LoVo (cell line): Measurements from ENCODE around the gene PDZRN3.

Source experiments
- DNase-seq: peaks from one replicate; pipeline ENCODE4 v3.0.0-alpha.2; 2016; ENCODE audit warnings: low spot score

The PDZRN3 gene

DNA sequence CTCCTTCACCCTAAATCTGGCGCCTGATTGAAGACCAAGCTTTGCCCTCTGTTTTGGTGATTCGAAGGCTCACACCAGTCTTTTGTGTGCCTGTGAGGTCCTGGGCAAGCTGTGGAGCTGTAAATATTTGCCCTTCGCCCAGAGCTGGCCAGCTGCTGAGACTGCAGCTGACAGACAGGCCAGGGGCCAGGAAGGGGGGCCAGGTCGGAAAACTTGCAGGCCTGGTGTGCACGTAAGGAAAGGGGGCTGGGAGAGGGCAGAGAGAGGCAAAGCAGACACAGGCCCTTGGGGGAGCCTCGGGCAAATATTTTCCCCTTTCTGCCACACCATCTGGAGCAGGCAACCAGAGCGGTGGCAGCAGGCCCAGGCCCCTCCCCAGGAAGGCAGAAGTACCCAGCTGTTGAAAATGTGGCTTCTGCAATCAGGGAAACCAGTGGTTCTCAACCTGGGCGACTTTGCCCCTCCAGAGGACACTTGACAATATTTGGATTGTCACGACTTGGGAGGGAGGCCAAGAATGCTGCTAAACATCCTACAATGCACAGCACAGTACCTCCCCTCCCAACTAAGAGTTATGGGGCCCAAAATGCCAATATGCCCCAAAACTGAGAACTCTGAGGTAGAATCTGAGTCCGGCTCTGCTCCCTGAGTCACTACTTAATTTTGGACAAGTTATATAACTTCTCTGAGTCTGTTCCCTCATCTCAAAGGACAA is 2.5 kb downstream of the PDZRN3 start:
- no peak for DNase-seq

DNA sequence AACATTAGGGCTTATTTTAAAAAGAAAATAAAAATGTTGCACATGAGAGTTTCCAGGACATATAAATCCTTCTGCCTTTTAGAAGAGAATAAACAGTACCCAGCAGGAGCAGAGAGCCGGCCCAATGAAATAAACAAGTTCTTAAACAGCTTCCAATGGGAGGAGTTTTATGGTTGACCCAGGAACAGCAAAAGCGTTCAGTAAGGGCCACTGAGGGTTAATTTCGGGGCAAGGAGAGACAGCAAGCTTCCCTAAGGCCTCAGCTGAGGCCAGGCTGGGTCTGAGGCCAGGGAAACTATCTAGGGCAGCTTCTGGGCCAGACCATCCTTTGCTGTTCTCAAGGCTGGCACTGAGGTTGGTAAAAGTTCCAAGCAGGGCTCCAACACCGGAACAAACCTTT is 3.4 kb downstream of the PDZRN3 start:
- DNase-seq: no peak

DNA sequence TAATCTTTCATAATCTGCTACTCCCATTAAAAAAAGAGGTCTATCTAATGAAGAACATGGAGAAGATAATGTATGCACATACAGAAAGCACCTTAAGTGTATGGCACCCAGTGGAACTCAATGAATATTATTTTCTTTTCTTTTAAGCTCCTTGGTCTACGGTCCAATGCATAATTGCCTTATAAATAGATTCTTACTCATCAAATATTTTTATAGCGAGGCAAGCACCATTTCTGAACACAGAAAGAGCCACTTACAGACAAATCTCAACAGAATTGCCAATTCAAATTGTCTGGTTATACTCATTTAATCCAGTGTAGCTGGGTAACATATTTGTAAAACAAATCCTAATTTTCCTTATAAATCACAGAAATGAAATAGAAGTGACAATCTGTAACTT is 6.3 kb downstream of the PDZRN3 start:
- no peak for DNase-seq

DNA sequence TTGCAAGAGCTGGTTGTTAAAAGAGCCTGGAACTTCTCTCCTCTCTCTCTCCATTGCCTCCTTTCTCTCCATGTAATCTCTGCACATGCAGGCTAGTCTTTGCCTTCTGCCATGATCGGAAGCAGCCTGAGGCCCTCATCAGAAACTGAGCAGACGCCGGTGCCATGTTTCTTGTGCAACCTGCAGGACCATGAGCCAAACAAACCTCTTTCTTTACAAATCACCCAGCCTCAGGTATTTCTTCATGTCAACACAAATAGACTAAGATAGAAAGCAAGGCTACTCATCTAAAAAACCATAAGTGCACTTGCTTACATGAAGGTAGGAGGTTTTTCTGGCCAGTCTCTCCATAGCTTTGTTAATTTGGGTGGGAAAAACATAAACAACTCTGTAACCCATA is 8.7 kb downstream of the PDZRN3 start:
- no peak for DNase-seq

DNA sequence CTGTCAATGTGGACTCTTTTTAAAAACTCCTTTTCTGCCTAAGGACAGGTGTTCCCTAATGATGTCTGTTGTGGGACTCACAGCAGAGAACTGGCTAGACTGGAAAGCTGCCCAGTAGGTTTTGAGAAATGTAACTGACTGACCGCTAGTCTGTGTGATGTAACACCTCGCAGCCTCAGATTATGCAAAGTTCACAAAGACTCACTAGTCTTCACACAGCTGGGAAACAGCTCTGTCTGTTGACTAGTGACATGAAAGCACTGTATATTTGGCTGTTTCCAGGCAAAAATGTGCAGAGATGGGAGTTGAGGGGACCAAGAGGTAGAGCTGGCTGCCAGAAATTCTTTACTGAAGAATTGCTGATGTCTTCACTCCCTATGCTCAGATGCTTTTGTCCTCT is 10.3 kb downstream of the PDZRN3 start:
- no peak for DNase-seq

DNA sequence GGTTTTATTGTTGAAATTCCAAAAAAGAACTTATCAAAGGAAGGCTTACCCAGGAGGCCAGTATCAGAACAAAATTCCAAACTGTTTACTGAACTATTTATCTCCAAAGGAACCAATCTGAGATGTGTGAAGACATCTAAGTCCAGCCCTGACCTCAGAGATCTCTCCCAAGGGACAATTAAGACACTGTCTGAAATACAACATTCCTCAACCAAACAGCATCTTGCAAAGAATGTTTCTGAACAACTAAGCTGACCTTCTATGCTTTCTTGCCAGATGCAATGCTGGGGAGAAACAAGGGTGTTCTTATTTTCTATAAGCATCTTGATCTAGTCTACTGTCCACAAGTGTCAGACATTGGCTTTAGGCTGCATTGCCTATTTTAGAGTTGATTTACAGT is 13.6 kb downstream of the PDZRN3 start:
- DNase-seq: no peak

DNA sequence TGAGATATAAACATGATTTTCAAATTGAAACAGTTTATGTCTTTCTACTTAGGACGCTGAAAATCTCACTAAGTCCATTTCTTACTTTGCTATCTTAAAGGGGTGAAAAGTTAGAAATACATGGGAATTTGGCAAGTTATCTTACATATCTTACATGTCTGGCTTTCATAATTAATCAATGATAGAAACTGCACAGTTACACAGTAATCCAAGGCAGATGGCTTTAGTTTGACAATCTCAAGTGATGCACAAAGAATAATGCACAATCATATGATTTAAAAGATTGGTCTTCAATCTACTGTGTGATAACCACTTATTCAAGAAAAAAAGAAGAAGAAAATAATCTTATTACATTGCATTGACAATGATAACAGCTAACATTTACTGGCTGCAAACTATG is 14.2 kb downstream of the PDZRN3 start:
- DNase-seq: no peak

DNA sequence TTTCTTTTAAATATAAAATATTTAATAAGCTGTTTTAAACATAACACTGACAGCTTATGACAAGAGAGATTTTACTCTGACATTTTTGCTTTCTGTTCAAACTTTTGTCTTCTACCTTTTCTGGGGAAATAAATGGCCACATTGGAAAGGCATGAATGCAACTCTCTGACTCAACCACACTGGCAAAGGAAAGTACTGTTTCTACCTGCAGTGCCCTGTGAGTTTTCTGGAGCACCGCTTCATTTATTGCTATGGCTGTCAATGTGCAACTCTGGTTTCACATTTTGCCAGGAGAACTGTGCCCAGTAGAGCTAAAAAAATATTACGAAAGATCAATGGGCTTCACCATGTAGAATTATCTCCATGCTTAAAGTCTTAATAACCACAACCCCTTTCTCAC is 15.1 kb downstream of the PDZRN3 start:
- DNase-seq: no peak

DNA sequence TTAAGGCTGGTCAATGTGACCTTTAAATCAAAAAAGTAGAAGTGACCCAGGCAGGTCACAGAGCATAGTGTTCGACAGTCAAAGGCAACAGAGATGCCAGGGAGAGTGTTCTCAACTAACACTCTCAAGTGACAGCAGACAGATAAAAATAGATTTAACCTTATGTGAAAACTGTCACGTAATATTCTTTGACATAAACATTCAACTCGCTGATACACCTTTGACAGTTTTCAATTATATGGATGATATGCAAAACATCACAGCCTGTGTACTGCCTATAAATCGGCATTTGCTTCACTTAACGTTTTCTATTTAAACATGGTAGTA is 15.5 kb downstream of the PDZRN3 start:
- no peak for DNase-seq

DNA sequence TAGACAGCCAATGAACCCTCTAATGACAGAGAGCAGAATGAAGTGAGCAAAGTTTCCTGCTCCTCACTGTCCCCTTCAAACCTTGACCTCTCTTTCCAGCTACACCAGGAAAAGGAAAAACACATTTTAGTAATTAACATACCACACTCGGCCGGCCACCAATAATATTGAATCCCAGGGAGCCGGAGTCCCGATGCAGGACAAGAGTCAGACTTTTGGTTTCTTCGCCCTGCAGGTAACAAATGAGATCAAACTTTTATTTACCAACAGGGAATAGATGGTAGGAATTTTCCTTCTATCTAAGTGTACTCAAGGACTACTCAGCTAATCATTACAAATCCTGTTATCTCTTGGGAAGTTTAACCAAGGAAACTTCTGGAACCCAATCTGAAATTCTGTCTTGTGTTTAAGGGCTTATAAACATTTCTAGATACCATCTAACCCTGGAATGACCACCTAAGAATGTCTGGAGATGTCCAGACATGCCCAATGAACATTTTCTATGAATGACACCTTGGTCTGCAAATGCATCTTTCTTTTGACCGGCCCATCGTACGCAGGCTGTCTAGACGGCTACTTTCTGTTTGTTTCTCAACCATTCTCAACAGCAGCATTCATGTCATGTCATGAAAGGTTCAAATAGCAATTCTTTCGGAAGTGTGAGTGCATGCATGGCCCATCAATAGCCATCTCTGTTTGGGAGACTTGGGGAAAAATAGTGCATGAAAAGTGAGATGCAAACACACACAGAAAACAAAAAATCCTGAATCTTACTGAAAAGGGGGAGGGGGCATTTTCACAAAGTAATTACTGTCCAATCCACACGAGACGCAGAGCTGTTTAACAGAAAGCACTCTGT is 16.1 kb downstream of the PDZRN3 start:
- no peak for DNase-seq

DNA sequence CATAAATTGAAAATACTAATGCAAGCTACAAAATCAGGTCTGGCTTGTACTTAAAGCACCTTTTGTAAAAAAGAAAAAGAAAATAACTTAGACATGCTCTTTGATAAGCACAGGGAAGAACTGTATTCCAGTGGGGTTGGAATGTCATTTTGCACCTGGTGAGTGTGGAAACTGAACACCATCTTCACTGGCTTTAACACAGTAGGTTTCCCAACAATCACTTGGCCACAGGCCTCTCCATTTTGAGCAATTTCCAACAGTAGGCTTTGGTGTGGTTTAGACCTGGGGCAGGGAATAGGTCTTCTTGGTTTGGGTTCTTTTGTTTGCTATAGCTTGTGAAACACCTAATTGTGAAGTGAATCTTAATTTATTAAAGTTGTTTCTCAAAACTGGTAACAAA is 18.9 kb downstream of the PDZRN3 start:
- no peak for DNase-seq

DNA sequence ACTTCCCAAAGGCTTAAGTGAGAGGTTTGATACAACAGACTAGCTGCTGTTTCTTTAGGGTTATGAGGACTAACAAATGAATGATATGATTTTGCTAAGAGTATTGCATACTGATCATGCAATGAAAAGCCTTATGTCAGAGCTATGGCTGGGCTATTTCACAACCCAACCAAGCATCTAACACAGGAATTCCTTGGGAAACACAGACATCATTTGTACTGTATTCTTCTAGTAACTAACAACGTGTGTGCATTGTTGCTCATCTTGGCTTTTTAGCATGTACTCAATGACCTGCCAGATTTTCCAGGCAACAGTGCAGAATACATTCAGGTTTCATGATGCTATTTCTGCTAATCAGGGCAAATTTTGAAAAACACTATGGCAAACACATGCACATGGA is 19.3 kb downstream of the PDZRN3 start:
- DNase-seq: no peak

DNA sequence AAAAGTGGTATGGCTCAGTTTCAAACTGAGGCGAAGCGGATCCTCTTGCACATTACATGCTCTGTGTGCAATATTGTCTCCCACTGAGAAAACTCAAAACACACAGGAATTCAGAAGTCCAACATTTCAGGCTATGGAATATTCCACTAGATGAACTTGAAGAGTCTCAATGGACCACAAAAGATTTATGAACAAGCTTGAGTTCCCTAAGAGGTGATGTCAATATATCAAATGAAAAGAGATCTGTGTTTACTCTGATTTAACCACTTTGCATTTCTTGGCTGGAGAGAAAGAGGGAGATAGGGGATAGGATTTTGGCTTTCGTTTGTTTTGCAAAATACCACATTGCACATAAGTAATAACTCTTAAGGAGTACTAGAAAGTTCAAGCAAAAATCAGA is 20.3 kb downstream of the PDZRN3 start:
- DNase-seq: no peak

DNA sequence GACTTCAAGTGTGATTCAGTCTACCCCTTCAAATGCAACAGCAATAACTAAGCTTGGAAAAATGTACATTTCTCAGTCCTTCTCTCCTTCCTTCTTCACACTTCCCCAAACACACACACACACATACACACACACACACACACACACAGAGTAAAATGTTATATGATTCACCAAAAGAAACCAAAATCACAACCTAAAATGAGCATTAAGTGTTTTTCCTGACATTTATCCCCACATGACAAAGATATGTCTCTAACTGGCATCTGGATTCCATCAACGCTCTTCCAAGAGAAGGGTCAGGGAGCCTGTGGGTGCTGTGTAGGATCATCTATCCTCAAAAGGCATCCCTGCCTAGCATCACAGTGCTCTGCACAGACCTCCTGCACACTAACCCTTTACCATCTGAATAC is 21.0 kb downstream of the PDZRN3 start:
- no peak for DNase-seq

DNA sequence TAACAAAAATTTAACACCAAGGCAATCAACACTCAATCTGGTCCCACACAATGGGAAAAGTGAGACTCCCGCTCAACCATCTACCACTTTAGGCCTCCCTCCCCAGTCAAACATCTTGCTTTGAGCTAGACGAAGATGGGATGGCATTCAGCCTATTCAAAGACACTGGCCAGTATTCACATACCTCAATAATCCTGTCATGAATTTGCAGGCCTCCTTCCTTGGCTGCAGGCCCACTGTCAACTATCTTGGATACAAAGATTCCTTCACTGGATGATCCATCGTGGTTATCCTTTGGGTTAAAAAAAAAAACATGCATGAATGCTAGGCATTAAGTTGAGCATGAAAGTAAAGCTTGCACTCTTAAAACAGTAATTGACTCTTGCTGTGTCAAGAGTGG is 22.6 kb downstream of the PDZRN3 start:
- no peak for DNase-seq

DNA sequence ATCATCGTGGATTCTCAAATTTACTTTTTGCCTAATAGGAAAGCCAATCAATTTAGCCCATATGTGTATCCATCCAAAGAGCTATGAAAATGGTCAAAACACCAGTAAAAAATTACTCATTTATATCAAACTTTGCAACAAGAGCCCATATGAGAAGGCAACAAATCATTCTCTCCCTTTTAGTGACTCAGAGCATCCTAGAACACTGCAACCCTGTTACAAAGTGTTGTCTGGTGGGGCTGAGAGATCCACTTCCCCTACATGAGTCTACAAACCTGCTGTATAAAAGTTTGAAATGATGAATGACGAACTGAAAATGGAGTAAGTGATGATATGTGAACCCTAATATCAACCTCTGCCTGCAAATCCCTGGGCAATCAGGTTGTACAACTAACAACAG is 23.3 kb downstream of the PDZRN3 start:
- DNase-seq: no peak

DNA sequence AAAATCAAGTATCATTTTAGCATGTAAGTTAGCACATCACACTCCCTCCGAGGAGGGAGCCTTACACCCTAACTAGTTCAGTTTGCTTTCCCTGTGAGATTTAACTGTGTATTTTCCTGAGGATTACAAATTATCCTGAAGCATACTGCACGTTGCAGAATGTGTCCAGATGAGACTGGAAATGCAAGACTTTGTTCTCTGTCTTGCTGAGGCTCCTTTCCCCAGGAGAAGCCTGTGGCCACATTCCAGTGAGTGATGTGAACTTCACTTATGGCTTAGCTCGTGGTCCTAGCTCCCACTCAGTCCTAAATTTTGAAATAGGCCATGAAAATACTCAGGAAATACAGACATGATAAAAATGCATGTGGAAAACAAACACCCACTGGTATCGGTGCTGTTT is 23.7 kb downstream of the PDZRN3 start:
- no peak for DNase-seq

DNA sequence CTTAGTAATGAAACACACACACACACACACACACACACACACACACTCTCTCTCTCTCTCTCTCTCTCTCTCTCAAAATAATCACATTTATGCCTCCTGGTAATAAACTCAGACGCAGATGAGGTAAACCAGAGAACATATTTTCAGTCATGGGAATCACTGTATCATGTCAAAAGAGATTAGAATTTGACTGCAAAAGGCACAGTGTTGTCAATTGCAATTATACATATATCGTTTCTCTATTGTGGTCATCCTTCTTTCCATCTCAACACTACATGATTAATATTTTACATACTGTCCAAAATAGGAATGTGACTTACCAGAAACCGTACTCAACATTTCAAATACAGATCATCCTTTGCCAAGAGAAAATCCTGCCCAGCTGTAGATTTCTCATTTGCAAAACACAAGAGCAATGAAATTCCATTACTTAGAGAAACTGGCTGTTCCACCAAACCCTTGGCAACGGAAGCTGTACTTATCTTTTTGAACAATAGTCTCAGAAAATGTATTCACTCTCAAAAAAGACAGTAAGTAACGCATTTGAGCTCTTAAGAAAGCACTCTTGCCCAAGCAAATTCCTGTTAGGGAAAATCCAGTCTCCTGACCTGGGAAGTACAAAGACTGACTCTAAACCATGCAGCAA is 24.3 kb downstream of the PDZRN3 start:
- no peak for DNase-seq

DNA sequence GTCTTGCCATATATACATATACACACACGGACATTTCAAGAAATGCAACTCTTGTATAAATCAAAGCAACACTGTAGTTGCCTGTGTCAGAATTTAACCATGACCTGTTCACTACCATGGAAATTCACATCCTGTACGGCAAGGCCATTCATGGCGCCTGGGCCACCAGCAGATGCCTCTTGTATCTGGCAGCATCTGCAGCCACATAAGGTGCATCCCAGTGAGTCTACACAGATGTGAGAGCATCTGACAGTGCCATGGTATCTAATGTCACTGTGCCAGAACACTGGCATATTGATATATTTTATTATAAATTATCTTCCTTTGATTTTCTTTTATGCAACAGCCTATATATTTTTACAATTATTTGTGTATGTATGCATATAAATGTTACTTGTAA is 25.1 kb downstream of the PDZRN3 start:
- DNase-seq: no peak

DNA sequence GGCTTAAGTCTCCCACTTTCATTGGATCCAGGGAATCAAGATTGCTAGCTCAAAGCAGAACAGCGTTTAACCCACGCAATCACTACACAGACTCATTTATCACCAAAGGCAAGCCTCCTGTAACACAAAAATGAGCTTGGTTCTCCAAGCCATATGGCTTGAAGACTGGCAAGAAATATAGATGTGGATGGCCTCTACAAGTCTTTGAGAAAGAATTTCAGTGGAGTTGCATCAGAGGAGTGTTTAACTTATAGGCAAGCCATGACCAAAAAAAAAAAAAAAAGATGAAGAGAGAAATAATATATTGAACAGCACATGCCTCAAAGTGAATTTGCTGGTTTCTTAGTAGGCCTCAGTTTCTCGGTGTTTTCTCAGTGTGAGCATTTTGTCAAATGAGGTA is 27.3 kb downstream of the PDZRN3 start:
- no peak for DNase-seq

DNA sequence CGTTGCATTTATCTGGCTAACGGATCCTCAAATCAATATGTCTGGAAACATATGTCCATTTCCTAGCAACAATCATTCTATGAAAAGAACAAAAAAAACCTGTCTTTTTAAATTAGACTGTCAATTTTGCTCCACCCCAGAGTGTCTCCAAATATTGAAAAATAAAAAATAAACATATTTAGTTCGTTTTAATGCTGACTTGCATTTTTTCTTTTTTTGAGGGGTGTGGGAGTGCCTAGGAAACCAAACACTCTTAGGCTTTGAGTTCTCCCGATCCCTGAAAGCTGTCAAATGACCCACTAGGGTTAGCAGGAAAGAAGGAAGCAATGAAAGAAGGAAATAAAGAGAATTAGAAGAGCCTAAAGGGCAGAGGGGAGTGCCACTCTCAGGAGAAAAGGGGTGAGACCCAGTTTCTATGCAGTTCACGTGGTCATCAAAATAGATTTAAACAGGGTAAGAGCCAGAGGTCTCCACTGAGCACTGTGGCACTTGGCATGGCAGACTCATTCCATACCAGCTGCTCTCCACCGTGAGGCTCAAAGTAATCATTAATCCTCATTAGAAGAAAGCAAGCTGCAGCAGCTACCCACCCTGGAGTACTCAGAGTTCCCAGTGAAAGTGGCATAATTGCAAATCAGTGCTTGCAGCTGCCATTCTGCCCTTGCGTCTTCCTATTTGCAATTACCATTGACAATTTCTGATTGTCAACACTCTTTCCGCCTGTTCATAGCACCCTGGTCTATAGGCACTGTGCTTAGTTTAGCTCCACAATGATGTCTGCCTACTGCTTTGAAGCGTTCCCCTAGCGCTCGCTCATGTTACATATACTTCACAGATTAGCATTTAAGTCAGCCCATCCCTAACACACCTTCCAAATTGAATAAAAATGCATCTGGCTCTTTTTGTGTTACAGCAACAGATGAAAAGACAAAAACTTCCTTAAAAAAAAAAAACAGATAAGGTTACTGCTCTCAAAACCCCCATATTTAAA is 32.3 kb downstream of the PDZRN3 start:
- no peak for DNase-seq

DNA sequence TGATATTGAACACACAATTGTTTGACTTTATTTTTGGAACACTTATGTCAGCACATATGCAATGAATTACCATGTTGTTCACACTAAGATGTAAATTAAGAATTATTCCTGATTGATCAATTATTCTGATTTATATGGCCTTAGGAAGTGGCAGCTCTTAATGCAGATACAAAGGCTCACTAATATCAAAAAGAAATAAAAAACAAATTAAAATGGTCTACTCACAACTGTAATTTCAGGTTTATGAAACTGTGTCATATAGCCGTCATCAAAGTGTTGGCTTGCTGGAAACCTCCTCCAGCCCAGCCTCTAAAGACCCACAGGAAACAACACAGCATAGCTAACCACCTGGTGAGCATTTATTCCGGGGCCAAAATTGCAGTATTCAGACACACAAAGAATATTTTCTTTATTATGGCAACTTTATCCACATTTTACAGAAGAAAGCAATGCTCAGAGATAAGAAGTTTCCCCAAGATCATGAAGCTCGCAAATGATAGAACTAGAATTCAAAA is 33.4 kb downstream of the PDZRN3 start:
- DNase-seq: no peak
